ENCODE results near the gene LYSMD2.

DNA sequence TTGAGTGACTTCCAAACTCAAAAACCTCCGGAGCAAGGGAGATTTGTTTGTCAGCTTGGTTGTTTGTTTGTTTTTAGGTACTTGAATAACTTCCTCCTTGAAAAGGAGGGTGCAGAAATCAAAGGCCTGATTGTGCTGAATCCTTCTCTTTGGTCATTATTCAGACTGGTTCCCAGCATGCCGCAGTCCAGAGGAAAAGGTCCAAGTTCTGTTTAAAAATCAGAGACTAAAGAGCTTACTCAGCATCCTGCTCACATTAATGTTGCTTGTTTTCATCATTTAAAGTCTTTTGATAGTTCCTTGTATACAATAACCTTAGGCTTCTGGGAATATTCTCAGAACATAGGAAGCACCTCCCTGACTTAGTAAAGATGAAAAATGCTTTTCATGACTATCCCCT lies 57.1 kb downstream of the LYSMD2 start:
- no peak for TF ChIP-seq EZH2 (IDR thresholded peaks at IDR 0.05; ENCODE audit: insufficient read depth, poor library complexity, severe bottlenecking)
- TF ChIP-seq EZH2phosphoT487 (IDR thresholded peaks at IDR 0.05; ENCODE audit: insufficient read depth, low read depth) = no peak
